Fibroblast of lung (primary cell): ENCODE results near the gene USP15. TPM values are rescaled to one million over a fixed set of nuclear protein-coding genes. Genes with fewer than 3 reads are reported as not detected.

Source experiments
- DNase-seq, 2 donors: peaks; one replicate each; pipeline versions ENCODE4 v3.0.0 to v3.0.0-alpha.2; 2010; ENCODE audit warnings: low read depth in 2 of 2
- H2AFZ ChIP-seq: 2 replicates; pipeline ENCODE4 v1.5.1; 2012; ENCODE audit warnings: low read length, control low read depth, inconsistent platforms
- H3K27ac ChIP-seq: 2 replicates; pipeline ENCODE4 v1.5.1; 2011; ENCODE audit warnings: low read length, control low read depth; ENCODE audit not compliant: insufficient read depth
- H3K27me3 ChIP-seq: 2 replicates; pipeline ENCODE4 v1.5.1; 2011; ENCODE audit warnings: mild to moderate bottlenecking, low read length; ENCODE audit not compliant: control insufficient read depth, insufficient read depth
- H3K36me3 ChIP-seq: 2 replicates; pipeline ENCODE4 v1.5.1; 2011; ENCODE audit warnings: low read length; ENCODE audit not compliant: control insufficient read depth, insufficient read depth
- H3K4me1 ChIP-seq: 2 replicates; pipeline ENCODE4 v1.5.1; 2011; ENCODE audit warnings: low read length; ENCODE audit not compliant: control insufficient read depth, insufficient read depth; ENCODE audit errors: extremely low read depth
- H3K4me2 ChIP-seq: 2 replicates; pipeline ENCODE4 v1.5.1; 2011; ENCODE audit warnings: low read length, control low read depth; ENCODE audit not compliant: insufficient read depth; ENCODE audit errors: extremely low read depth
- H3K4me3 ChIP-seq, 4 experiments: fragments of 200-600 bp in 1 of 4; sonication (generic) in 1 of 4; replicated peaks in 1 of 4; 2 replicates each; pipeline ENCODE4 v1.5.1; 2011 to 2016; ENCODE audit warnings: low read length in 4 of 4, low read depth in 3 of 4, mild to moderate bottlenecking in 3 of 4, control low read depth in 2 of 4, inconsistent platforms in 1 of 4, mixed read lengths in 1 of 4; ENCODE audit not compliant: insufficient read depth in 1 of 4; ENCODE audit errors: control extremely low read depth in 1 of 4
- H3K79me2 ChIP-seq: 2 replicates; pipeline ENCODE4 v1.5.1; 2012; ENCODE audit warnings: mild to moderate bottlenecking, low read length, inconsistent platforms; ENCODE audit not compliant: control insufficient read depth, insufficient read depth
- H3K9ac ChIP-seq: 2 replicates; pipeline ENCODE4 v1.5.1; 2011; ENCODE audit warnings: mild to moderate bottlenecking, low read length, control low read depth; ENCODE audit not compliant: insufficient read depth
- H3K9me3 ChIP-seq: 2 replicates; pipeline ENCODE4 v1.5.1; 2012; ENCODE audit warnings: low read depth, low read length; ENCODE audit not compliant: control insufficient read depth, insufficient read depth
- H4K20me1 ChIP-seq: 2 replicates; pipeline ENCODE4 v1.5.1; 2011; ENCODE audit warnings: low read length; ENCODE audit not compliant: control insufficient read depth, insufficient read depth; ENCODE audit errors: extremely low read depth
- CTCF ChIP-seq, 2 donors: IDR thresholded peaks in 1 of 2; conservative IDR thresholded peaks in 1 of 2; 1 replicate in 1 of 2; 2 replicates in 1 of 2; pipeline ENCODE4 v1.5.1; 2011 to 2012; ENCODE audit warnings: low read length in 2 of 2, control low read depth in 1 of 2, inconsistent platforms in 1 of 2, low read depth in 1 of 2, mild to moderate bottlenecking in 1 of 2
- EZH2 ChIP-seq: IDR thresholded peaks from 2 replicates; pipeline ENCODE4 v1.5.1; 2012; ENCODE audit warnings: low read length, control low read depth, mild to moderate bottlenecking; ENCODE audit errors: missing control alignments
- polyA plus RNA-seq, 2 donors: library from polyadenylated mRNA; depleted of rRNA in 1 of 2; stranded (reverse) in 1 of 2; unstranded in 1 of 2; fragments of >200 nt; gene quantifications; 2 replicates each; pipeline ENCODE4 v1.2.1, GENCODE V29; 2011 to 2012; ENCODE audit warnings: missing spikeins in 1 of 2
- total RNA-seq: library from RNA; depleted of rRNA; stranded (reverse); fragments of >200 nt; gene quantifications from 2 replicates; pipeline ENCODE4 v1.2.1, GENCODE V29; 2014

The USP15 gene
- total and polyA plus RNA-seq, 2 donors (not counting 1 experiment from before 2014, with no cell fraction given) = 57.6 to 63.1 TPM

- Histone ChIP-seq H3K27ac (no peak overlapping the region), H3K9me3 (no peaks in the 10 kb centered on the region), H3K36me3 (no peaks in the 10 kb centered on the region), H3K9ac (no peak overlapping the region), H4K20me1 (no peaks in the 10 kb centered on the region), H3K79me2 (peaks cover 3% of the 10 kb centered on the region), H3K27me3 (no peaks in the 10 kb centered on the region), H3K4me2 (no peak overlapping the region), H2AFZ (no peak overlapping the region), H3K4me3 (no peak overlapping the region), H3K4me1 (no peaks in the 10 kb centered on the region)
- DNase-seq = no peak
- TF ChIP-seq EZH2 (no peak), CTCF (conservative IDR thresholded peaks at IDR 0.05 in 1 of 2, IDR thresholded peaks at IDR 0.05 in 1 of 2; ENCODE audit: low read depth in 1 of 2, low read length in 2 of 2) (no peak)
Observed at GRCh38 chr12:62319058-62319457, 58.9 kb downstream of the USP15 start.

- DNase-seq = no peak
- no peaks in the 10 kb centered on the region for H3K36me3 ChIP-seq
- H4K20me1 ChIP-seq = no peaks in the 10 kb centered on the region
- H3K27me3 ChIP-seq = no peaks in the 10 kb centered on the region
- H3K9ac ChIP-seq = no peak overlapping the region
- no peaks in the 10 kb centered on the region for H3K4me1 ChIP-seq
- H3K9me3 ChIP-seq = no peaks in the 10 kb centered on the region
- TF ChIP-seq CTCF (conservative IDR thresholded peaks at IDR 0.05 in 1 of 2, IDR thresholded peaks at IDR 0.05 in 1 of 2; ENCODE audit: low read depth in 1 of 2, low read length in 2 of 2) = no peak
- no peak for TF ChIP-seq EZH2
- peaks cover 3% of the 10 kb centered on the region for H3K79me2 ChIP-seq
- no peak overlapping the region for H3K27ac ChIP-seq
- H3K4me2 ChIP-seq = no peak overlapping the region
- H3K4me3 ChIP-seq = no peak overlapping the region
- no peak overlapping the region for H2AFZ ChIP-seq
Observed at GRCh38 chr12:62320054-62320453, 59.9 kb downstream of the USP15 start.

GRCh38 chr12:62323386-62323785 lies 63.2 kb downstream of the USP15 start:
- H3K4me2 ChIP-seq = no peak overlapping the region
- no peak for DNase-seq
- H3K27ac ChIP-seq = no peak overlapping the region
- TF ChIP-seq CTCF (conservative IDR thresholded peaks at IDR 0.05 in 1 of 2, IDR thresholded peaks at IDR 0.05 in 1 of 2; ENCODE audit: low read depth in 1 of 2, low read length in 2 of 2) (no peak), EZH2 (no peak)
- H3K36me3 ChIP-seq = no peaks in the 10 kb centered on the region
- H3K4me3 ChIP-seq = no peak overlapping the region
- H3K9ac ChIP-seq = no peak overlapping the region
- no peaks in the 10 kb centered on the region for H3K9me3 ChIP-seq
- no peaks in the 10 kb centered on the region for H3K27me3 ChIP-seq
- no peak overlapping the region for H2AFZ ChIP-seq
- no peaks in the 10 kb centered on the region for H3K4me1 ChIP-seq
- peaks cover 1% of the 10 kb centered on the region for H3K79me2 ChIP-seq
- H4K20me1 ChIP-seq = no peaks in the 10 kb centered on the region
